HG03103 (cell line): ENCODE results near the gene SPRING1.
"Not testable (repeated sequence)": the region's sequence is repeated elsewhere in the genome, so short reads cannot be mapped to it uniquely, and the experiment has no call there.

Experiments
- ATAC-seq: cut with Tn5 transposase; IDR thresholded peaks from one replicate; pipeline ENCODE4 v1.9.1; 2021; ENCODE audit warnings: low read depth; ENCODE audit not compliant: unreplicated experiment

Gene SPRING1

GRCh38 chr12:116744766-116745165, 6.9 kb upstream of the SPRING1 start:
- ATAC-seq = no peak

- not testable (repeated sequence) for ATAC-seq
Observed at GRCh38 chr12:116742787-116743186, 4.9 kb upstream of the SPRING1 start.

- ATAC-seq = no peak
Observed at GRCh38 chr12:116739381-116739887, 1.6 kb upstream of the SPRING1 start.

- ATAC-seq = no peak
Observed at GRCh38 chr12:116736962-116737773, 701 bp downstream of the SPRING1 start.

- no peak for ATAC-seq
Observed at GRCh38 chr12:116735951-116736599, 1.8 kb downstream of the SPRING1 start.

GRCh38 chr12:116735084-116735483, 2.8 kb downstream of the SPRING1 start:
- ATAC-seq = no peak

- no peak for ATAC-seq
Observed at GRCh38 chr12:116734156-116734768, 3.6 kb downstream of the SPRING1 start.

- ATAC-seq = no peak
Observed at GRCh38 chr12:116731801-116732200, 6.1 kb downstream of the SPRING1 start.

- ATAC-seq = no peak
Observed at GRCh38 chr12:116727891-116728290, 10.0 kb downstream of the SPRING1 start.

- no peak for ATAC-seq
Observed at GRCh38 chr12:116727261-116727660, 10.6 kb downstream of the SPRING1 start.

GRCh38 chr12:116726694-116727093, 11.2 kb downstream of the SPRING1 start:
- no peak for ATAC-seq

- no peak for ATAC-seq
Observed at GRCh38 chr12:116722245-116722644, 15.6 kb downstream of the SPRING1 start.

GRCh38 chr12:116719731-116720528, 17.9 kb downstream of the SPRING1 start:
- ATAC-seq = no peak

- no peak for ATAC-seq
Observed at GRCh38 chr12:116718655-116719454, 19.0 kb downstream of the SPRING1 start.

GRCh38 chr12:116717466-116718437, 20.1 kb downstream of the SPRING1 start:
- ATAC-seq = no peak

- ATAC-seq = no peak
Observed at GRCh38 chr12:116714175-116714574, 23.7 kb downstream of the SPRING1 start.

- no peak for ATAC-seq
Observed at GRCh38 chr12:116713527-116713926, 24.3 kb downstream of the SPRING1 start.

- ATAC-seq = no peak
Observed at GRCh38 chr12:116712458-116713303, 25.2 kb downstream of the SPRING1 start.
